Psoas muscle (tissue), 8 donors: ENCODE data around the gene NRIP1. TPM values are rescaled to one million over a fixed set of nuclear protein-coding genes. Genes with fewer than 3 reads are reported as not detected.

ENCODE experiments used
- ATAC-seq, 4 donors: fragments of 200-7000 bp; cut with Tn5 transposase; one replicate each; pipeline ENCODE4 v1.9.1; 2020; ENCODE audit warnings: moderate library complexity in 3 of 4, mild to moderate bottlenecking in 2 of 4
- DNase-seq, 2 donors: peaks; one replicate each; pipeline ENCODE4 v3.0.0-alpha.2; 2020
- H3K27ac ChIP-seq: fragments of 200-600 bp; one replicate; pipeline ENCODE4 v1.8.0; 2022
- H3K27me3 ChIP-seq, 3 donors: fragments of 200-600 bp in 1 of 3; one replicate each; pipeline versions ENCODE4 v1.6.1 to v1.8.0; 2013 to 2022; ENCODE audit warnings: low read length in 2 of 3, mild to moderate bottlenecking in 2 of 3, moderate library complexity in 1 of 3; ENCODE audit not compliant: insufficient read depth in 3 of 3
- H3K36me3 ChIP-seq, 2 donors: fragments of 200-600 bp in 1 of 2; one replicate each; pipeline versions ENCODE4 v1.6.1 to v1.8.0; 2013 to 2022; ENCODE audit warnings: low read depth in 1 of 2, mild to moderate bottlenecking in 1 of 2, moderate library complexity in 1 of 2; ENCODE audit not compliant: insufficient read depth in 1 of 2
- H3K4me1 ChIP-seq: fragments of 200-600 bp; one replicate; pipeline ENCODE4 v1.8.0; 2022
- H3K4me3 ChIP-seq: fragments of 200-600 bp; one replicate; pipeline ENCODE4 v1.8.0; 2022; ENCODE audit warnings: mild to moderate bottlenecking
- H3K9me3 ChIP-seq: fragments of 200-600 bp; one replicate; pipeline ENCODE4 v1.8.0; 2022
- WGBS, 3 donors: extraction: QIAGEN DNeasy Blood & Tissue Kit; methylation state at CpG; one replicate each; pipeline versions ENCODE4 v1.1.6 to v1.1.7; 2013; 5-methylcytosine and 5-hydroxymethylcytosine counted together
- intact Hi-C, 2 donors: fragments of 100-400 bp; cut with DNase I; formaldehyde crosslinking; loops; one replicate each; pipeline versions ENCODE4 v1.11.0 to v1.14.2; 2022
- polyA plus RNA-seq, 3 donors: library from polyadenylated mRNA; stranded (reverse); fragments of 200-250 nt; gene quantifications; one replicate each; pipeline ENCODE4 v1.2.3, GENCODE V29; 2013
- total RNA-seq, 4 donors: library from RNA; stranded (reverse); fragmentation: NEBNext Ultra II Directional in 2 of 4; extraction: Animal tissue kit (Norgen Biotek cat#: 25700) in 2 of 4; gene quantifications; one replicate each; pipeline versions ENCODE4 v1.2.1 to v1.2.4, GENCODE V29; 2021 to 2023
- TF ChIP-seq, protein P1 (sequence below): fragments of 200-600 bp; IDR thresholded peaks from one replicate; pipeline ENCODE4 v1.8.0; 2022; ENCODE audit warnings: antibody characterized with exemption
- donor health status: healthy with polysubstance abuse.
- donor health status: DM: no; HTN: no; CAD: no; lungs with moderate emphysema.
- donor health status: Bipolar disorder and iron deficiency.
- donor health status: healthy.
- donor health status: DM: yes; HTN: yes; CAD: no.
- donor health status: DM: no; HTN: no; CAD: no.
- donor health status: DM: no; HTN: no; CAD: no.
- donor health status: DM: yes; HTN: yes; CAD: no.

NRIP1 gene
- total and polyA plus RNA-seq, 7 donors: 12.1 to 137 (median 42.8) TPM

DNA sequence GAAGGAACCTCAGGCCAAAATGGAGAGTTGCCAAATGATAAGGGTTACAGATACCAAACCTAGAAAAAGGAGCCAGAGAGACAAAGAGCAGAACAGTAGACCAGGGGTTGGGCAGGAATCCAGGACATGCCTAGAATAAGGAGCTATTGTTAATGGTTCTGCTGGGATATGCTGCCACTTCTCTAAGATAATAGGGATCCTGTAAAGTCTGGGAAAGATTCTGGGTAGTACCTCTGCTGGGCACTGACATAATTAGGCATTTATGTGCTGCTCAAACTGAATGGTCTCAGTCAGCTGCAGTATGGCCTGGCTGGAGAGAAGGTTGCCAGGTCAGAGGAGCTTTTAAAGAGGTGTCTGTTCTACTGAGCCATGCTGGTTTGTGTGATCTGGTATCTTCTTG, 19.9 kb upstream of the NRIP1 start:
- H3K27me3 ChIP-seq: no peaks in the 10 kb centered on the region
- H3K27ac ChIP-seq: no peak overlapping the region
- no peaks in the 10 kb centered on the region for H3K36me3 ChIP-seq
- H3K4me3 ChIP-seq: no peak overlapping the region
- intact Hi-C loops: no loop called here
- ATAC-seq: no peak
- TF ChIP-seq, protein P1, sequence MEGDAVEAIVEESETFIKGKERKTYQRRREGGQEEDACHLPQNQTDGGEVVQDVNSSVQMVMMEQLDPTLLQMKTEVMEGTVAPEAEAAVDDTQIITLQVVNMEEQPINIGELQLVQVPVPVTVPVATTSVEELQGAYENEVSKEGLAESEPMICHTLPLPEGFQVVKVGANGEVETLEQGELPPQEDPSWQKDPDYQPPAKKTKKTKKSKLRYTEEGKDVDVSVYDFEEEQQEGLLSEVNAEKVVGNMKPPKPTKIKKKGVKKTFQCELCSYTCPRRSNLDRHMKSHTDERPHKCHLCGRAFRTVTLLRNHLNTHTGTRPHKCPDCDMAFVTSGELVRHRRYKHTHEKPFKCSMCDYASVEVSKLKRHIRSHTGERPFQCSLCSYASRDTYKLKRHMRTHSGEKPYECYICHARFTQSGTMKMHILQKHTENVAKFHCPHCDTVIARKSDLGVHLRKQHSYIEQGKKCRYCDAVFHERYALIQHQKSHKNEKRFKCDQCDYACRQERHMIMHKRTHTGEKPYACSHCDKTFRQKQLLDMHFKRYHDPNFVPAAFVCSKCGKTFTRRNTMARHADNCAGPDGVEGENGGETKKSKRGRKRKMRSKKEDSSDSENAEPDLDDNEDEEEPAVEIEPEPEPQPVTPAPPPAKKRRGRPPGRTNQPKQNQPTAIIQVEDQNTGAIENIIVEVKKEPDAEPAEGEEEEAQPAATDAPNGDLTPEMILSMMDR: no peak
- H3K4me1 ChIP-seq: no peaks in the 10 kb centered on the region
- no peaks in the 10 kb centered on the region for H3K9me3 ChIP-seq
- DNase-seq: no peak

DNA sequence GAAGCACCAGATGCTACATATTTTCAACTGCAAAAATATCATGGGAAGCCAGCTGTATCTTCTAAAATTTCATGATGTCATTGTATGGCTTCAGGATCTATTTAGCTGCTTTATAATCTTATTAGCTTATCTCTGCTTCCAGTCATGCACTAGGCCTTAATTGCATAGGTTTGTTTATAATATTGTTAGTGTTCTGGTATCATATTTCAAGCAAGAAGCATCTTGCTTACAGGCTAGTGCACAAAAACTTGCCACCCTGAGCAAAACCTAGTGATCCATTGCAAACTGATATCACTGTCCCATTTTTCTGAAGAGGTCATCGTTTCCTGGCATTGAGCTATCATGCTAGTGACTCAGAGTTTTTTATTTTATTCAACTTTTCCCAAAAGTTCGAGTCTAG, 15.7 kb upstream of the NRIP1 start:
- Histone ChIP-seq H3K4me1 (no peaks in the 10 kb centered on the region), H3K36me3 (no peaks in the 10 kb centered on the region), H3K27me3 (no peaks in the 10 kb centered on the region), H3K9me3 (no peaks in the 10 kb centered on the region), H3K27ac (no peak overlapping the region), H3K4me3 (no peak overlapping the region)
- ATAC-seq (no peak), DNase-seq (no peak)
- intact Hi-C loops: no loop called here
- TF ChIP-seq, protein P1: no peak
- 13 to 38% (median 20%) methylated on average over 2 of the region's 2 CpGs for WGBS, 3 donors

DNA sequence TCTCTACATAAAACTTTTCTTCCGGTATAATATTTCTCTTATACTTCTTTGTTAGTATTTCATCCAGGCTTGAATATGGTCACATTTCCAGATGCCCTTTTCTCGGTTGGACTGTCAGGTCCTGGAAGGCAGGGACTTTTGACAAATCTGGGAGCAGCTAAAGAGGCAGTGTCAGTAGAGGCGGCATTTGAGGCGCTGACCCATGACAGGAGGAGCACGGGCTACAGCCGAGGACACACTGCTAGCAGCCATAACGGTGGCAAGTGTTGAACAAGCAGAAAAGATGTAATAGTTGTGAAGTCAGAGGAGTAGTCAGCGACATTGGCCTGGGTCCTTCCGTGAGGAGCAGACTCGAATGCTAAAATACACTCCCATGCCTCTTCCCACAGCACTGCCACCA, 14.5 kb upstream of the NRIP1 start:
- no peak for DNase-seq

DNA sequence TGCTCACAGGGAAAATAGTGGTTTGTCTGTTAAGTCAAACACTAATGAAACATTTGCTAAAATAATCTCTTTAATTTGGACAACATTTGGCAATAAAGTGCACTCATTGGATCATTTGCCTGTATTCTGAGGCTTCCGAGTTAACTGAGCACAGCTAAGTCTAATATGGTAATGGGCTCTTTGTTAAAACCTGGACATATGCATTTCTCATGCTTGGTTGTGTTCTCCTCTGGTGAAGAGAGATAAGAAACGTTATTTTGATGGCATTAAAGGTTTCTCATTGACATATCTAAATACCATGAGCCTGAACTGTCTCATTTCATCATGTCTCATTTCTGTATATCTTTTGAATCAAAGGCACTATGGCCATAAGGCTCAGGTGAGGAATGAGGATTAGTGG, 13.4 kb upstream of the NRIP1 start:
- DNase-seq: no peak
- no peak for ATAC-seq
- Histone ChIP-seq H3K27ac (no peak overlapping the region), H3K27me3 (no peaks in the 10 kb centered on the region), H3K9me3 (no peaks in the 10 kb centered on the region), H3K4me1 (no peaks in the 10 kb centered on the region), H3K4me3 (no peak overlapping the region), H3K36me3 (no peaks in the 10 kb centered on the region)
- intact Hi-C loops: no loop called here
- TF ChIP-seq, protein P1: no peak
- WGBS, 3 donors: 67 to 74% (median 74%) methylated on average over 2 of the region's 2 CpGs

More for the DNA sequence above, 14.5 kb upstream of the NRIP1 start:
- intact Hi-C loops: no loop called here
- Histone ChIP-seq H3K4me3 (no peak overlapping the region), H3K27ac (no peak overlapping the region), H3K36me3 (no peaks in the 10 kb centered on the region), H3K27me3 (no peaks in the 10 kb centered on the region), H3K9me3 (no peaks in the 10 kb centered on the region), H3K4me1 (no peaks in the 10 kb centered on the region)
- ATAC-seq: no peak
- TF ChIP-seq, protein P1: no peak
- WGBS, 3 donors: 84 to 93% (median 86%) methylated on average over 10 of the region's 10 CpGs

DNA sequence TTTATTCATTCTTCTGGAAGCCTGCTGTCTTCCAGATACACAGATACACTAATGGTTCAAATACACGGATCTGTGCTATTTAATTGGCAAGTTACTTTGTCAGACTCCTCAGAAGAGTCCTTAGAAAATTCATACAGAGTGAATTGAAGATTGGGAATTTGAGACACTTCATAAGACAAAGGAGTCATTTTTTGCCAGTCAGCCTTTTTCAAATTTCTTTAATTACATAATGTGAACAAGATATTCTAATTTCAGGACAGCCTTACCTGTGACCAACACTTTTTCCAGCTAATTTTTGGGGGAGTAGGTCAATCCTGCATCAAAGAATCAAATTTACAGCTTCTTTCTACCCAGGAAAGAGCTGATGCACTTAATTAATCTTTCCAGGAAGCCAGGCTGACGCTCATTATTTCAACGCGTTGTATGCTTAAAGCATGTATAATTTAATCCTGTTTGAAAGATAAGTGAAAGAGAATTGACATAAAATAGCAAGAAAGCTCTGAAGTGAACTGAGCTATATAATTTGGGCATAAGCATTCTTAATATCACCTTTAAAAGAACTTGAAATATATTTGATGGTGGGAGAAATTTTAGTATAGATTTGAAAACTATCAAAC, 12.8 kb upstream of the NRIP1 start:
- Histone ChIP-seq H3K9me3 (no peaks in the 10 kb centered on the region), H3K27me3 (no peaks in the 10 kb centered on the region), H3K27ac (no peak overlapping the region), H3K4me3 (no peak overlapping the region), H3K4me1 (no peaks in the 10 kb centered on the region), H3K36me3 (no peaks in the 10 kb centered on the region)
- TF ChIP-seq, protein P1: no peak
- ATAC-seq (no peak), DNase-seq (no peak)
- intact Hi-C loops: no loop called here
- WGBS, 3 donors: 62 to 65% (median 62%) methylated on average over 4 of the region's 4 CpGs
